Panc1 (cell line): ENCODE data around the gene USP4. TPM values are rescaled to one million over a fixed set of nuclear protein-coding genes. Genes with fewer than 3 reads are reported as not detected.

Experiments
- ATAC-seq: fragments of 200-7000 bp; cut with Tn5 transposase; 2 replicates; pipeline ENCODE4 v1.9.1; 2020; ENCODE audit warnings: mild to moderate bottlenecking, moderate library complexity
- BruUV-seq: library from RNA; stranded (reverse); fragments of 400-500 nt; replicated peaks from 2 replicates; lab custom pipeline; 2021; lab: Mats Ljungman, UMichigan
- CTCF ChIA-PET: fragments of 300-600 bp; sonication (Branson Sonifier 250); formaldehyde crosslinking; loops from one replicate; lab custom pipeline; 2022; ENCODE audit warnings: antibody characterized with exemption; lab: Charles Lee
- POLR2A ChIA-PET: fragments of 300-600 bp; sonication (Branson Sonifier 250); formaldehyde crosslinking; loops from one replicate; lab custom pipeline; 2022; ENCODE audit warnings: antibody characterized with exemption; lab: Charles Lee
- DNase-seq: peaks from one replicate; pipeline ENCODE4 v3.0.0-alpha.2; 2010; ENCODE audit warnings: low read depth, low spot score
- H3K27ac ChIP-seq: 2 replicates; pipeline ENCODE4 v1.5.1; 2011; ENCODE audit warnings: mild to moderate bottlenecking, low read length, inconsistent platforms
- H3K27me3 ChIP-seq: fragments of 200-500 bp; sonication (Bioruptor generic); 2 replicates; pipeline ENCODE4 v1.6.0; 2014; ENCODE audit warnings: low read length, inconsistent platforms; ENCODE audit not compliant: control insufficient read depth, insufficient read depth
- H3K36me3 ChIP-seq: fragments of 200-500 bp; sonication (Bioruptor generic); 2 replicates; pipeline ENCODE4 v1.5.1; 2014; ENCODE audit warnings: inconsistent platforms, mild to moderate bottlenecking, low read length, moderate library complexity; ENCODE audit not compliant: control insufficient read depth, insufficient read depth
- H3K4me1 ChIP-seq: 2 replicates; pipeline ENCODE4 v1.5.1; 2011; ENCODE audit warnings: inconsistent platforms, mild to moderate bottlenecking, low read length, moderate library complexity; ENCODE audit not compliant: control insufficient read depth, insufficient read depth
- H3K4me3 ChIP-seq, 2 experiments: 2 replicates each; pipeline ENCODE4 v1.5.1; 2011 to 2012; ENCODE audit warnings: low read depth in 2 of 2, low read length in 2 of 2, mild to moderate bottlenecking in 2 of 2, inconsistent platforms in 1 of 2, moderate library complexity in 1 of 2
- H3K9me3 ChIP-seq: fragments of 200-500 bp; sonication (Bioruptor generic); 2 replicates; pipeline ENCODE4 v1.5.1; 2014; ENCODE audit warnings: low read depth, mild to moderate bottlenecking, inconsistent platforms, low read length, moderate library complexity; ENCODE audit not compliant: control insufficient read depth, insufficient read depth
- POLR2AphosphoS5 ChIP-seq: IDR thresholded peaks from 2 replicates; pipeline ENCODE4 v1.6.1; 2012; ENCODE audit warnings: mild to moderate bottlenecking, low read depth, low read length, moderate library complexity
- SIN3A ChIP-seq: IDR thresholded peaks from 2 replicates; pipeline ENCODE4 v1.6.1; 2012; ENCODE audit warnings: low read depth, mild to moderate bottlenecking, low read length, moderate library complexity, borderline replicate concordance; ENCODE audit not compliant: insufficient read depth
- TCF7L2 ChIP-seq: IDR thresholded peaks from 2 replicates; pipeline ENCODE4 v1.6.1; 2011; ENCODE audit warnings: mild to moderate bottlenecking, low read depth, low read length, inconsistent platforms
- in situ Hi-C: cut with HindIII; loops from 2 replicates; pipeline ENCODE4 v1.10.0; 2016; ENCODE audit warnings: low sequenced_read_pairs, low pct_unique_long_range_greater_than_20kb
- intact Hi-C: fragments of 100-400 bp; cut with micrococcal nuclease; formaldehyde crosslinking; loops from one replicate; pipeline ENCODE4 v1.10.0; 2022; ENCODE audit not compliant: unreplicated experiment
- total RNA-seq: library from RNA; stranded (reverse); gene quantifications from one replicate; pipeline ENCODE4 v1.2.1, GENCODE V29; 2021; ENCODE audit not compliant: unreplicated experiment
- TF ChIP-seq, protein P1 (sequence below), 2 experiments: IDR thresholded peaks; 2 replicates each; pipeline ENCODE4 v1.6.1; 2011 to 2012; ENCODE audit warnings: low read depth in 2 of 2, control low read depth in 1 of 2, low read length in 1 of 2, mild to moderate bottlenecking in 1 of 2, moderate library complexity in 1 of 2; ENCODE audit not compliant: insufficient read depth in 1 of 2
- TF ChIP-seq, protein P2 (sequence below): fragments of 450-650 bp; IDR thresholded peaks from 2 replicates; pipeline ENCODE4 v1.5.1; 2017; ENCODE audit warnings: mild to moderate bottlenecking

USP4 gene
- total RNA-seq, 1 experiment from 2014 or later: 39.9 TPM

DNA sequence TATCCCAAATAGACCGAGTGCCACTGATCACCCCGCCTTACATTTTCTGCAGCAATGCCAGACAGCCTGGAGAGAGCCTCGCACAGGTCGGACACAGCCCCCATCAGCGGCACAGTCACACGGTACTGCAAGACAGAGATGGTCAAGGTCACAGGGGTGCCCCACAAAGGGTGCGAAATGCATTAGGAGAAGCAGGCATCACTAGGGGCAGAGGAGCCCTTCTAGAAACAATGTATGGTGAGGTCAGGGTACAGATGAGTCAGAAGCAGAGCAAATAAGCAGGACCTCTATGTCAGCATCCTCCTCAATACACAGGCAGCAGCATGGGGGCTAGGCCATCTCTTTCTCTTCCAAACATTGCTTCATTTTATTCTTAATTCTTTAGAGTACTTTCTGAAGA lies 41.3 kb downstream of the USP4 start:
- no TSS peak for BruUV-seq
- no peaks in the 10 kb centered on the region for H3K27me3 ChIP-seq
- TF ChIP-seq POLR2AphosphoS5 (no peak), SIN3A (no peak), TCF7L2 (no peak)
- TF ChIP-seq, protein P1, sequence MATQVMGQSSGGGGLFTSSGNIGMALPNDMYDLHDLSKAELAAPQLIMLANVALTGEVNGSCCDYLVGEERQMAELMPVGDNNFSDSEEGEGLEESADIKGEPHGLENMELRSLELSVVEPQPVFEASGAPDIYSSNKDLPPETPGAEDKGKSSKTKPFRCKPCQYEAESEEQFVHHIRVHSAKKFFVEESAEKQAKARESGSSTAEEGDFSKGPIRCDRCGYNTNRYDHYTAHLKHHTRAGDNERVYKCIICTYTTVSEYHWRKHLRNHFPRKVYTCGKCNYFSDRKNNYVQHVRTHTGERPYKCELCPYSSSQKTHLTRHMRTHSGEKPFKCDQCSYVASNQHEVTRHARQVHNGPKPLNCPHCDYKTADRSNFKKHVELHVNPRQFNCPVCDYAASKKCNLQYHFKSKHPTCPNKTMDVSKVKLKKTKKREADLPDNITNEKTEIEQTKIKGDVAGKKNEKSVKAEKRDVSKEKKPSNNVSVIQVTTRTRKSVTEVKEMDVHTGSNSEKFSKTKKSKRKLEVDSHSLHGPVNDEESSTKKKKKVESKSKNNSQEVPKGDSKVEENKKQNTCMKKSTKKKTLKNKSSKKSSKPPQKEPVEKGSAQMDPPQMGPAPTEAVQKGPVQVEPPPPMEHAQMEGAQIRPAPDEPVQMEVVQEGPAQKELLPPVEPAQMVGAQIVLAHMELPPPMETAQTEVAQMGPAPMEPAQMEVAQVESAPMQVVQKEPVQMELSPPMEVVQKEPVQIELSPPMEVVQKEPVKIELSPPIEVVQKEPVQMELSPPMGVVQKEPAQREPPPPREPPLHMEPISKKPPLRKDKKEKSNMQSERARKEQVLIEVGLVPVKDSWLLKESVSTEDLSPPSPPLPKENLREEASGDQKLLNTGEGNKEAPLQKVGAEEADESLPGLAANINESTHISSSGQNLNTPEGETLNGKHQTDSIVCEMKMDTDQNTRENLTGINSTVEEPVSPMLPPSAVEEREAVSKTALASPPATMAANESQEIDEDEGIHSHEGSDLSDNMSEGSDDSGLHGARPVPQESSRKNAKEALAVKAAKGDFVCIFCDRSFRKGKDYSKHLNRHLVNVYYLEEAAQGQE (IDR thresholded peaks at IDR 0.05; ENCODE audit: insufficient read depth in 1 of 2, low read depth in 2 of 2, low read length in 1 of 2): no peak
- TF ChIP-seq, protein P2, sequence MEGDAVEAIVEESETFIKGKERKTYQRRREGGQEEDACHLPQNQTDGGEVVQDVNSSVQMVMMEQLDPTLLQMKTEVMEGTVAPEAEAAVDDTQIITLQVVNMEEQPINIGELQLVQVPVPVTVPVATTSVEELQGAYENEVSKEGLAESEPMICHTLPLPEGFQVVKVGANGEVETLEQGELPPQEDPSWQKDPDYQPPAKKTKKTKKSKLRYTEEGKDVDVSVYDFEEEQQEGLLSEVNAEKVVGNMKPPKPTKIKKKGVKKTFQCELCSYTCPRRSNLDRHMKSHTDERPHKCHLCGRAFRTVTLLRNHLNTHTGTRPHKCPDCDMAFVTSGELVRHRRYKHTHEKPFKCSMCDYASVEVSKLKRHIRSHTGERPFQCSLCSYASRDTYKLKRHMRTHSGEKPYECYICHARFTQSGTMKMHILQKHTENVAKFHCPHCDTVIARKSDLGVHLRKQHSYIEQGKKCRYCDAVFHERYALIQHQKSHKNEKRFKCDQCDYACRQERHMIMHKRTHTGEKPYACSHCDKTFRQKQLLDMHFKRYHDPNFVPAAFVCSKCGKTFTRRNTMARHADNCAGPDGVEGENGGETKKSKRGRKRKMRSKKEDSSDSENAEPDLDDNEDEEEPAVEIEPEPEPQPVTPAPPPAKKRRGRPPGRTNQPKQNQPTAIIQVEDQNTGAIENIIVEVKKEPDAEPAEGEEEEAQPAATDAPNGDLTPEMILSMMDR: no peak
- no peaks in the 10 kb centered on the region for H3K9me3 ChIP-seq
- H3K4me1 ChIP-seq: no peaks in the 10 kb centered on the region
- POLR2A ChIA-PET: no interaction called here
- H3K27ac ChIP-seq: no peak overlapping the region
- in situ Hi-C loops (no loop called here), intact Hi-C loops (no loop called here)
- ATAC-seq: no peak
- DNase-seq: no peak
- CTCF ChIA-PET: no interaction called here
- peaks cover 4% of the 10 kb centered on the region; the same call in 1 of the 2 replicates for H3K36me3 ChIP-seq
- no peak overlapping the region for H3K4me3 ChIP-seq

DNA sequence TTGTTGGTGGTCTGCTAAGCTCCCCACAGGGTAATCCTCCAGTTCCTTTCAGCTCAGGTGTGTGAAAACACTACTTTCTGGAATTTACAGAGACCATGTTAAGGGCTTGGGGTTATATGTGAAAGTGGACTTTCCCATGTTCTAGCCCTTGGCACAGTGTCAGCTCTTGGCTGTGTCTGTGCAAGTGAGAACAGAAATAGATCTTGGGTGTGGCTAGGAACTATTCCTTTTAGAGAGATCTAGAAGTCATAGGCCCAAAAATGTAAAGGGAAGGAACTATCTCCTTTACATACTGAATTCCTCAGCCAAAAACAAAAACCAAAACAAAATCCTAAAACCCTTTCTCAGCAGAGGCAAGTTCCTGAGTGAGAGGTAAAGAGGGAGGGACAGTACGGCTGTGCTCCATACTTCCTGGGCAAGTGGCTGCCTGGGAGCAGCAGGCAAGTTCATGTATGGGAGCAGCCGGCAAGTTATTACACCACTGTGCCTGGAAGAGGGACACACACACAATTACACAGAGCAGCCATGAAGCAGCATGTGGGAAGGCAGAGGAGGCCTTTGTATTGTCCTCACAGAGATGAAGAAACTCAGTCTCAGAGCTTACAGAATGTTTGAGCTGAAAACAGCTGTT lies 43.0 kb downstream of the USP4 start:
- POLR2A ChIA-PET: no interaction called here
- peaks cover 4% of the 10 kb centered on the region; the same call in 1 of the 2 replicates for H3K36me3 ChIP-seq
- TF ChIP-seq SIN3A (no peak), POLR2AphosphoS5 (no peak), TCF7L2 (no peak)
- TF ChIP-seq, protein P1 (IDR thresholded peaks at IDR 0.05; ENCODE audit: insufficient read depth in 1 of 2, low read depth in 2 of 2, low read length in 1 of 2): no peak
- TF ChIP-seq, protein P2: no peak
- H3K9me3 ChIP-seq: no peaks in the 10 kb centered on the region
- no peaks in the 10 kb centered on the region for H3K4me1 ChIP-seq
- CTCF ChIA-PET: no interaction called here
- no peaks in the 10 kb centered on the region for H3K27me3 ChIP-seq
- H3K27ac ChIP-seq: no peak overlapping the region
- ATAC-seq: no peak
- intact Hi-C loops: no loop called here
- H3K4me3 ChIP-seq: no peak overlapping the region
- BruUV-seq: no TSS peak
- in situ Hi-C loops: no loop called here
- no peak for DNase-seq
